Natural killer cell (primary cell): ENCODE measurements around the gene FRY. TPM values are rescaled to one million over a fixed set of nuclear protein-coding genes. Genes with fewer than 3 reads are reported as not detected.
"Not testable (repeated sequence)": the region's sequence is repeated elsewhere in the genome, so short reads cannot be mapped to it uniquely, and the experiment has no call there.

ENCODE experiments used
- ATAC-seq, 3 donors: fragments of 150-1000 bp in 2 of 3; fragments of 200-7000 bp in 1 of 3; cut with Tn5 transposase; 1 replicate in 1 of 3; 2 replicates in 2 of 3; pipeline ENCODE4 v1.10.0; 2021; ENCODE audit warnings: mild to moderate bottlenecking in 2 of 3, moderate library complexity in 2 of 3
- DNase-seq, 2 donors: peaks; one replicate each; pipeline versions ENCODE4 v3.0.0 to v3.0.0-alpha.2; 2013 to 2021; ENCODE audit warnings: mixed read lengths in 1 of 2
- H3K27ac ChIP-seq: one replicate; pipeline ENCODE4 v1.5.1; 2013; ENCODE audit warnings: mild to moderate bottlenecking, low read length
- H3K27me3 ChIP-seq: one replicate; pipeline ENCODE4 v1.6.1; 2013; ENCODE audit warnings: low read length; ENCODE audit not compliant: control insufficient read depth, insufficient read depth
- H3K36me3 ChIP-seq: one replicate; pipeline ENCODE4 v1.6.1; 2013; ENCODE audit warnings: low read length; ENCODE audit not compliant: control insufficient read depth, insufficient read depth
- H3K4me1 ChIP-seq: one replicate; pipeline ENCODE4 v1.6.1; 2013; ENCODE audit warnings: low read length; ENCODE audit not compliant: control insufficient read depth, insufficient read depth
- H3K4me3 ChIP-seq: one replicate; pipeline ENCODE4 v1.5.1; 2013; ENCODE audit warnings: low read length
- H3K9me3 ChIP-seq: one replicate; pipeline ENCODE4 v1.6.1; 2013; ENCODE audit warnings: low read length; ENCODE audit not compliant: control insufficient read depth, insufficient read depth
- H3K27ac Mint-ChIP-seq, 2 donors: one replicate each; pipeline ENCODE4 v1.8.0; 2022; ENCODE audit warnings: mild to moderate bottlenecking in 2 of 2, mixed read lengths in 2 of 2, moderate library complexity in 1 of 2
- H3K27me3 Mint-ChIP-seq, 2 donors: one replicate each; pipeline ENCODE4 v1.8.0; 2022; ENCODE audit warnings: low read depth in 2 of 2, mixed read lengths in 2 of 2
- H3K36me3 Mint-ChIP-seq: one replicate; pipeline ENCODE4 v1.8.0; 2022; ENCODE audit warnings: mixed read lengths
- H3K4me1 Mint-ChIP-seq, 2 donors: one replicate each; pipeline ENCODE4 v1.8.0; 2022; ENCODE audit warnings: mixed read lengths in 2 of 2
- H3K4me3 Mint-ChIP-seq: one replicate; pipeline ENCODE4 v1.8.0; 2022; ENCODE audit warnings: mild to moderate bottlenecking, moderate library complexity, mixed read lengths
- H3K9me3 Mint-ChIP-seq, 2 donors: one replicate each; pipeline ENCODE4 v1.8.0; 2022; ENCODE audit warnings: mixed read lengths in 2 of 2
- CTCF ChIP-seq: fragments of 200-600 bp; IDR thresholded peaks from one replicate; pipeline ENCODE4 v1.8.0; 2022; ENCODE audit warnings: antibody characterized with exemption
- WGBS: methylation state at CpG from one replicate; pipeline ENCODE4 v1.1.7; 2013; ENCODE audit warnings: missing lambda C conversion rate; ENCODE audit not compliant: insufficient coverage; 5-methylcytosine and 5-hydroxymethylcytosine counted together
- intact Hi-C: fragments of 100-400 bp; cut with micrococcal nuclease; formaldehyde crosslinking; loops from one replicate; pipeline ENCODE4 v1.14.2; 2022
- total RNA-seq, 4 donors: library from RNA; stranded (reverse); fragments of 120-200 nt in 1 of 4; gene quantifications; one replicate each; pipeline versions ENCODE4 v1.2.3 to v1.2.4, GENCODE V29; 2013 to 2022

Gene FRY
- total RNA-seq, 3 donors from 2014 or later (not counting 1 experiment from before 2014, with no cell fraction given): 25.1 to 52.1 (median 27.4) TPM

DNA sequence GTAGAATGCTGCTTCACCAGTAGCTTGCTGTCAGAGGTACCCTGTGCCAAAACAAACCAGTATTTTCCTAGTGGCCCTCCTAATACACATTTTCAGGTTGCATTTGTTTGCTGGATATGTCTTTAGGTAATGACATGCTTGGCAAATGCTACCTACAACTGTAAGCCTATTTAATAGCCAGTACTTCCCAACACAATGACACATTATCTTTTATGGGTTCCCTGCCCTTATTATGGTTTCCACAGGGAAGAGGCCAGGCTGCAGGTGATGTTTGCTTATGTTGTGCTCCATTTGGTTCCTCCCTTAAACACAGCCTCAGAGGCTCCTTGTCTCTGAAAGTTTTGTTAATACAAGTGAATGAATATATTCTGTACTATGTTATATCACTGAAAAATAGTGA, 24.7 kb downstream of the FRY start:
- no peak overlapping the region for H3K4me3 Mint-ChIP-seq
- no peaks in the 10 kb centered on the region for H3K27me3 Mint-ChIP-seq
- no peaks in the 10 kb centered on the region for H3K4me1 ChIP-seq
- H3K4me3 ChIP-seq: no peak overlapping the region
- no peaks in the 10 kb centered on the region for H3K9me3 Mint-ChIP-seq
- no peaks in the 10 kb centered on the region for H3K36me3 Mint-ChIP-seq
- intact Hi-C loops: no loop called here
- ATAC-seq: no peak
- H3K27ac Mint-ChIP-seq: no peak overlapping the region
- no peak for TF ChIP-seq CTCF
- no peaks in the 10 kb centered on the region for H3K27me3 ChIP-seq
- H3K27ac ChIP-seq: no peak overlapping the region
- no peaks in the 10 kb centered on the region for H3K36me3 ChIP-seq
- no peak for DNase-seq
- H3K9me3 ChIP-seq: no peaks in the 10 kb centered on the region
- H3K4me1 Mint-ChIP-seq: peaks cover 5 to 10% of the 10 kb centered on the region in 2 donors

DNA sequence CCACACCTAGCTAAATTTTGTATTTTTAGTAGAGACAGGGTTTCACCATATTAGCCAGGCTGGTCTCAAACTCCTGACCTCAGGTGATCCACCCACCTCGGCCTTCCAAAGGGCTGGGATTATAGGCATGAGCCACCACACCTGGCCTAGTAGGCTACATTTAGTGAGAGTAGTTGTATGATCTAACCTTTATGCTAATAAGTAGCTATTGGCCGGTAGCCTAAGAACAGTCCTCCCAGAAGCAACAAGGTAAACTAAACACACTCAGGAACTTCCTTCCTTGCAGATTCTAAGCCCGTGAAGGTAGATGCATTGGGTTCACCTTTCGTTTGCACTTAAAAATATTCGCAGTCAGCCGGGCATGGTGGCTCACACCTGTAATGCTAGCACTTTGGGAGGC, 25.8 kb downstream of the FRY start:
- ATAC-seq, intact Hi-C loops, H3K36me3 ChIP-seq, DNase-seq, H3K27ac ChIP-seq, H3K4me3 ChIP-seq, H3K27me3 Mint-ChIP-seq, H3K9me3 ChIP-seq, H3K9me3 Mint-ChIP-seq, H3K27me3 ChIP-seq, H3K27ac Mint-ChIP-seq, H3K36me3 Mint-ChIP-seq, H3K4me1 ChIP-seq, H3K4me3 Mint-ChIP-seq: not testable (repeated sequence)
- peaks cover 5 to 10% of the 10 kb centered on the region in 2 donors for H3K4me1 Mint-ChIP-seq
- WGBS: 97% methylated on average over 6 of the region's 6 CpGs

GRCh38 chr13:32059511-32059984, 28.0 kb downstream of the FRY start:
- Histone ChIP-seq H3K4me3 (no peak overlapping the region), H3K9me3 (no peaks in the 10 kb centered on the region), H3K36me3 (no peaks in the 10 kb centered on the region), H3K4me1 (no peaks in the 10 kb centered on the region), H3K27ac (no peak overlapping the region), H3K27me3 (no peaks in the 10 kb centered on the region)
- no peaks in the 10 kb centered on the region for H3K27me3 Mint-ChIP-seq
- no peak overlapping the region for H3K4me3 Mint-ChIP-seq
- TF ChIP-seq CTCF: no peak
- no peak for DNase-seq
- H3K9me3 Mint-ChIP-seq: no peaks in the 10 kb centered on the region
- no peak for ATAC-seq
- no peaks in the 10 kb centered on the region for H3K36me3 Mint-ChIP-seq
- WGBS: no CpG with 5 or more reads among the region's 2 CpGs
- H3K4me1 Mint-ChIP-seq: peaks cover 5 to 6% of the 10 kb centered on the region in 2 donors
- H3K27ac Mint-ChIP-seq: no peak overlapping the region
- intact Hi-C loops: no loop called here

DNA sequence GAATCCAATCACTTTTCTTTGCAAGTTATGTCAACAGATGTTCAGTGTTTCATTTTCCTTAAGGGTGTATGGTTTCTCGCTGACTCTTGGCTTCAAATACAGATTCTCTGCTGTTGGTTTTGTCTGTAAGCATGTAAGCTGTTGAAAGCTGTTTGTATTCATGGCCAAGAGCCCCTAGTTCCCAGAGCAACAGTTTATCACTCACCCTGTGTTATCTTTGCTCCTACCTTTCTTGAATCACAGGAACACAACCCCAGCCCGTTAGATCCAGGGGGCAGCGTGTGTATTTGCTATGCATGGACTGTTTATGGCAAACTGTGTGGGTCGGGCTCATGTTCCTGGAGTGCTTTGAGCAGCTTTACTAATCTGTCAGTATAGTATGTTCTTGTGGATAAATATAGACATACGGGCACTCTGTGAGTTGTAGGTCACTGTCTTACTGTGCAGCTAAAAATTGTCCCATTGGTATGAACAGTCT, 28.9 kb downstream of the FRY start:
- no peak overlapping the region for H3K4me3 ChIP-seq
- DNase-seq: no peak
- no peaks in the 10 kb centered on the region for H3K27me3 ChIP-seq
- Mint-ChIP-seq H3K4me3 (no peak overlapping the region), H3K9me3 (no peaks in the 10 kb centered on the region), H3K27ac (no peak overlapping the region), H3K4me1 (peaks cover 5 to 6% of the 10 kb centered on the region in 2 donors), H3K27me3 (no peaks in the 10 kb centered on the region), H3K36me3 (no peaks in the 10 kb centered on the region)
- TF ChIP-seq CTCF: no peak
- H3K4me1 ChIP-seq: no peaks in the 10 kb centered on the region
- no peaks in the 10 kb centered on the region for H3K36me3 ChIP-seq
- intact Hi-C loops: no loop called here
- H3K9me3 ChIP-seq: no peaks in the 10 kb centered on the region
- ATAC-seq: no peak
- H3K27ac ChIP-seq: no peak overlapping the region
- WGBS: 95% methylated on average over 5 of the region's 5 CpGs
